ENCODE data around the gene MEIOSIN.

MEIOSIN gene

GRCh38 chr19:45801603-45802175 is 68.5 kb downstream of the MEIOSIN start:
- no peak for DNase-seq

- no peak for DNase-seq
These were observed 71.1 kb downstream of the MEIOSIN start for GRCh38 chr19:45804140-45804958.

- DNase-seq, result no peak
These were observed 71.7 kb downstream of the MEIOSIN start for GRCh38 chr19:45804959-45805230.

- DNase-seq, result no peak
These were observed 72.5 kb downstream of the MEIOSIN start for GRCh38 chr19:45805719-45806118.

- no peak for DNase-seq
These were observed 76.5 kb downstream of the MEIOSIN start for GRCh38 chr19:45809643-45810159.

GRCh38 chr19:45812297-45812696 is 79.1 kb downstream of the MEIOSIN start:
- DNase-seq, result no peak
